ENCODE data around the gene TRIML1. TPM values are rescaled to one million over a fixed set of nuclear protein-coding genes. Genes with fewer than 3 reads are reported as not detected.

The TRIML1 gene
- total RNA-seq, 2 experiments from 2014 or later = not detected

DNA sequence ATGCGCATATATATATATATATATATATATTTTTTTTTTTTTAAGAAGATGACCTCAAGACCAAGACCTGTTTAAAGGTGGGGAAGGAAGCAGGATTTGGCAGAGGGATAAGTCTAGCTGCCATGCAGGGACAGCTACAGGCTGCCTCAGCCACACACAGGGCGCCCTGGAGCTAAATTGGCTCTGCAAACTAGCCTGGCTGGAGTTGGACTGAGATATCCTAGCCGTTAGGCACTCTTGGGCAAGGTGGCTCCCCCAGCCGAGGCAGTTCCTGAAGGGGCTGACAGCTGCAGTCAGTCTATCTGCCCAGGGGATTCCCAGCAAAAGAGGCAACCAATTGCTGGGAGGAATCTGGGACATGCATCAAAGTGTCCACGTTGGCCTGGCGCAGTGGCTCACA lies 21.9 kb downstream of the TRIML1 start:
- ChIA-PET POLR2A (no interaction called here), CTCF (no interaction called here)
- intact Hi-C loops (cut with micrococcal nuclease) = no loop called here
- Mint-ChIP-seq H3K4me3 (no peak overlapping the region), H3K27me3 (no peaks in the 10 kb centered on the region), H3K27ac (no peak overlapping the region), H3K4me1 (ENCODE audit: low read depth) (no peaks in the 10 kb centered on the region), H3K9me3 (peaks cover 8% of the 10 kb centered on the region), H3K36me3 (no peaks in the 10 kb centered on the region)
- no peak for DNase-seq

DNA sequence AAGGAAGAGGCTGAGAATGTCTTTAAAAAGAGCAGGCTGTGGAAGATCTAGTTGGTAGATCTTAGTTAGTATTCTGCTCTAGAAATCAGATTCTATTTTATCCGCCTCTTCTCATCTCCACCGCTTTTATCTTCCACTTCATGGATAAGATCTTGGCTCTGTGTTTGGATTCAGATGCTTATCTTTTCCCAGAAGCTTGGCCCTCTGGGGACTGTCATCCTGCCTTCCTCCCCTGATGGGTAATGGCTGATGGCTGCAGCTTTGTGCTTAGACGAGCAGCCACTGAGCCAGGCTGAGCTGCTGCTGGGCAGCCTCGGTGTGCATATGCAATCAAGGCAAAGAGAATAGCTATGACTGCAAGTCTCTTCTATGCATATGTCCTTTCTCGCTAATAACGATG lies 23.5 kb downstream of the TRIML1 start:
- no peak overlapping the region for H3K4me3 Mint-ChIP-seq
- ChIA-PET POLR2A (no interaction called here), CTCF (no interaction called here)
- no peak for DNase-seq
- H3K27ac Mint-ChIP-seq = no peak overlapping the region
- H3K27me3 Mint-ChIP-seq = no peaks in the 10 kb centered on the region
- H3K4me1 Mint-ChIP-seq (ENCODE audit: low read depth) = no peaks in the 10 kb centered on the region
- H3K9me3 Mint-ChIP-seq = peaks cover 4% of the 10 kb centered on the region
- intact Hi-C loops (cut with micrococcal nuclease) = no loop called here
- no peaks in the 10 kb centered on the region for H3K36me3 Mint-ChIP-seq

DNA sequence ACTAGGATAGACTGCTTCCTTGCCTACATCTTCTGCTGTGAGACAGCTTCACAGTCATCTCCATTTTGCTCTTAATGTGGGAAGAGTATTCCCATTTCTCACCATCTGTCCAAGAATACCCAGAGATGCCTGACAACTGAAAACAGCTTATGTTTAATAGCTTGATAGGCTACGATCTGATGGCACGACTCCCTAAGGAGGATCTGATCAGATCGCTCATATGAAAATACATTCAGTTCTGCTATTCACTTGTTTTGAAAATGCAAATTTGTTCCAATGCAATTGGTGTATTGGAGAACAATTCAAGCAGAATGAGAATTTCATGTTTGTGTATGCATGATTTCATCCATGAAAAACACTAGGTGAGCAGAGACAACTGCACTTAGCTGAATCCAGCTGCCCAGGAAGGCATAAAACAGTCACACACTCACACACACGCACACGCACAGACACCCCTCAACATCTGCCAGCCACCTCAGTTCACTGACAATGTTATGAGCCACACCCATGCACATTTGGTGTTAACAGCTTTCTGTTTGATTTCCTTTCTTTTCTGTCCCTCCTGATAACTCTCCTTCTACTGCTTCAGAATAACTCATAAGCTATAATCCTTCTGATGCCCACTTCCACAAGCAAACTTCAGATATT lies 29.6 kb downstream of the TRIML1 start:
- POLR2A ChIA-PET = no interaction called here

DNA sequence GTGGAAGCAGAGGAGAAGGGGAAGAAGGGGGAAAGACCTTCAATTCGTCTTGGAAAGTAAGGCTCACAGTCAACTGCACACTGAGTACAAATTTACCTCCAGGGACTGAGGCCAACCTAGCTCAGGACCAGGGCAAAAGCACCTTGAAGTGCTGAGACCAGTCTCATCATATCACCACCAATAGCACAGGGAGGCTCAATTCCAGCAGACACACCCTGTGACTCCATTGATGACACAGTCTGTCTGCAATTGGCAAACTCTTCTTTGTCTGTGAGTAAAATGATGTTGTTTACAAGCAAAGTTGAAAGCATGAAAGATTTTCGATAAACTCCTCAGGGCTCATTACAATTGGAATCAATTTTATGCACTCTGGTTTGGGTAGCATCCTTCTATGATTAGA lies 32.3 kb downstream of the TRIML1 start:
- no peaks in the 10 kb centered on the region for H3K4me1 Mint-ChIP-seq (ENCODE audit: low read depth)
- no peak for DNase-seq
- no peaks in the 10 kb centered on the region for H3K27me3 Mint-ChIP-seq
- intact Hi-C loops (cut with micrococcal nuclease) = no loop called here
- ChIA-PET CTCF (no interaction called here), POLR2A (no interaction called here)
- peaks cover 4% of the 10 kb centered on the region for H3K9me3 Mint-ChIP-seq
- no peak overlapping the region for H3K4me3 Mint-ChIP-seq
- H3K36me3 Mint-ChIP-seq = no peaks in the 10 kb centered on the region
- H3K27ac Mint-ChIP-seq = no peak overlapping the region

More for the DNA sequence above, 29.6 kb downstream of the TRIML1 start:
- intact Hi-C loops (cut with micrococcal nuclease) = no loop called here
- no peaks in the 10 kb centered on the region for H3K4me1 Mint-ChIP-seq (ENCODE audit: low read depth)
- H3K27ac Mint-ChIP-seq = no peak overlapping the region
- DNase-seq = no peak
- no peaks in the 10 kb centered on the region for H3K36me3 Mint-ChIP-seq
- CTCF ChIA-PET = no interaction called here
- H3K4me3 Mint-ChIP-seq = no peak overlapping the region
- no peaks in the 10 kb centered on the region for H3K27me3 Mint-ChIP-seq
- peaks cover 2% of the 10 kb centered on the region for H3K9me3 Mint-ChIP-seq

DNA sequence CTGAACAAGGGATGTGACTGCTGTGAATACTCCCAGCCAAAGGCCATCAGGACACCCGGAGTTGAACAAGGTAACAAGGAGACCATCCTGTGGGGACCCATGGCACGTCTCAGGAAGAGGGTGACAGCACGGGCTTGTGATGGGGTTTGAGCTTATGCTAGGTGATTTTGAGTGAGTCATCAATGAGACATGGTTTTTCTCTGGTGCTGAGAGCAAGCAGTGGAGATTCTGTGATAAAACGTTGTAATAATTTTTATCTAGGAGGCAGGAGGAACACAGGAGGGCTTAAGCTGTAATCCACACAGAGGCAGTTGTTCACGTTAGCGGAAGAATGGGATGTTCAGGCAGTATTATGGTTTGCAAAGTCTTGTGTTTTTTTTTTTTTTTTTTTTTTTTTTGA lies 36.0 kb downstream of the TRIML1 start:
- Mint-ChIP-seq H3K9me3 (peaks cover 7% of the 10 kb centered on the region), H3K27me3 (no peaks in the 10 kb centered on the region), H3K4me1 (ENCODE audit: low read depth) (no peaks in the 10 kb centered on the region), H3K27ac (no peak overlapping the region), H3K36me3 (no peaks in the 10 kb centered on the region), H3K4me3 (no peak overlapping the region)
- DNase-seq = no peak
- POLR2A ChIA-PET = no interaction called here
- intact Hi-C loops (cut with micrococcal nuclease) = no loop called here
- CTCF ChIA-PET = no interaction called here

DNA sequence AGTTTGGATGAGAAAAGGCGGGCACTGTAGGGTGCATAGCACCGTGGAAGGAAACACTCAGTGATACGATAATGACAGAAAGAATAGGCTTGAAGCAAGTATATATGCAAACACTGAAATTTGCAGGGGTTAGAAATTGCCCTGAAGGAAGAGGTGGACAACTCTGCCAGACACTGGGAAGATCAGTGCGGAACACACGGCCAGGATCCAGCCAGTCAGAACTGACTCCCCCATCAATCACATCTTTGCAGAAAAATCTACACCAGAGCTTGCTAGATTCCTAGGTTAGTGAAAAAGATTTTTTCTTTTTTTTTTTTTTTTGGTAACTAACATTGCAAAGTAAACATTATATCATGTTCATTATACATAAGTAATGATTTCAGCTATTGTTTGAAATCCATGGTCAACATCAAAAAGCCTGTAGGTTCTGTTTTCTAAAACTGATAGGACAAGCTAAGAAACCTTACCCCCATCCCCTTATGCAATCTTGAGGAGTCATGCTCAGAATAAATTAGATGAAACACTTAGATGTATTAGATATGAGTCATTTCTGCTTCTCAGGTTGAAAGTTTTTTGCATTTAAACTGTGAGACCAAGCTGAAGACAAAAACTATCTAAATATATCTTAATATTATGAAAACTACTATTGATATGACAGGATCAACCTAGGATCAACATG lies 38.9 kb downstream of the TRIML1 start:
- Mint-ChIP-seq H3K4me1 (ENCODE audit: low read depth) (no peaks in the 10 kb centered on the region), H3K27ac (no peak overlapping the region), H3K27me3 (no peaks in the 10 kb centered on the region), H3K9me3 (peaks cover 11% of the 10 kb centered on the region), H3K36me3 (no peaks in the 10 kb centered on the region), H3K4me3 (no peak overlapping the region)
- ChIA-PET CTCF (no interaction called here), POLR2A (no interaction called here)
- intact Hi-C loops (cut with micrococcal nuclease) = no loop called here
- DNase-seq = no peak

DNA sequence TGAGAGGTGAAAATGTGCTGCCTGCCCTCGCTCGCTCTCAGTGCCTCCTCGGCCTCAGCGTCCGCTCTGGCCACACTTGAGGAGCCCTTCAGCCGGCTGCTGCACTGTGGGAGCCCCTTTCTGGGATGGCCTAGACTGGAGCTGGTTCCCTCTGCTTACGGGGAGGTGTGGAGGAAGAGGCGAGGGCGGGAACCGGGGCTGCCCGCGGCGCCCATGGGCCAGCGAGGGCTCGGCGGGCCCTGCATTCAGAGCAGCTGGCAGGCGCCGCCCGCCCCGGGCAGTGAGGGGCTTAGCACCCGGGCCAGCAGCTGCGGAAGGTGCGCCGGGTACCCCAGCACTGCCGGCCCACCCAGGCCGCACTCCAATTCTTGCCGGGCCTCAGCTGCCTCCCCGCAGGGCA lies 39.6 kb downstream of the TRIML1 start:
- ChIA-PET CTCF (no interaction called here), POLR2A (no interaction called here)
- DNase-seq = no peak
- H3K4me1 Mint-ChIP-seq (ENCODE audit: low read depth) = no peaks in the 10 kb centered on the region
- intact Hi-C loops (cut with micrococcal nuclease) = no loop called here
- no peaks in the 10 kb centered on the region for H3K27me3 Mint-ChIP-seq
- no peak overlapping the region for H3K4me3 Mint-ChIP-seq
- H3K9me3 Mint-ChIP-seq = peaks cover 13% of the 10 kb centered on the region
- H3K36me3 Mint-ChIP-seq = no peaks in the 10 kb centered on the region
- H3K27ac Mint-ChIP-seq = no peak overlapping the region

DNA sequence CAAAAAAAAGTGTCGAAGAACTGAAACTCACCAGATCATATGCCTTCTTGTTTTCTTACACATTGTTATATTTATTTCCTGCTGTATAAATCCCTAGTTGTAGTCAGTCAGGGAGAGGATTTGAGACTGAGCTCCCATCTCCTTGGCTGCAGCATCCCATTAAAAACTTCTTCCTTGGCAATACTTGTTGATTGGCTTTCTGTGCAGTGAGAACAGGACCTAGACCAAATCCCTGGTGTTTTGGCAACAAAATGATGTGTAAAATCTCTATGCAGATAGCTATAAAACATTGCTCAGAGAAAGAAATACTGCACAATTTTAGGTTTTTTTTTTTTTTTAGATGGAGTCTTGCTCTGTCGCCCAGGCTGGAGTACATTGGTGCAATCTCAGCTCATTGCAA lies 47.9 kb downstream of the TRIML1 start:
- Mint-ChIP-seq H3K27ac (no peak overlapping the region), H3K27me3 (no peaks in the 10 kb centered on the region), H3K4me1 (ENCODE audit: low read depth) (no peaks in the 10 kb centered on the region), H3K36me3 (no peaks in the 10 kb centered on the region), H3K9me3 (peaks cover 12% of the 10 kb centered on the region), H3K4me3 (no peak overlapping the region)
- POLR2A ChIA-PET = no interaction called here
- intact Hi-C loops (cut with micrococcal nuclease) = no loop called here
- no peak for DNase-seq
- CTCF ChIA-PET = no interaction called here

DNA sequence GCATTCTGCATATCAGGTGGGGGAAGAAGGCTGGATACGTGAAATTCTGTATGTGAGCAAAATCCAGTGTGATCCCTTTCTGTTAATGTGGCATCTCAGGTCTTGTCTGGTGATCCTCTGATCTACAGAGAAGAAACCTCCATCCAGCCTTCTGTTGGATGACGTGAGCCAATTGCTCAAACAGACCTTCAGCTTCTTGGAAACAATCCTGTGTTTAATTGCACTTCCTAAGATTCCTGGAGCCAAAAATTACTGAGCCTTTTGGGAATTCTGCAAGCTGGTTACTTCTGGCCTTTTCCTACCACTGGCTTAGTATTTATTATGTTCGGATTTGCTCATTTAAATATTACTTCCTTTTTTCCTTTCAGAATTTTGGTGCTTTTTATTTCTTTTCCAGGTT lies 51.2 kb downstream of the TRIML1 start:
- H3K27me3 Mint-ChIP-seq = no peaks in the 10 kb centered on the region
- POLR2A ChIA-PET = no interaction called here
- intact Hi-C loops (cut with micrococcal nuclease) = no loop called here
- no peaks in the 10 kb centered on the region for H3K36me3 Mint-ChIP-seq
- no peak overlapping the region for H3K4me3 Mint-ChIP-seq
- DNase-seq = no peak
- H3K9me3 Mint-ChIP-seq = peaks cover 3% of the 10 kb centered on the region
- H3K27ac Mint-ChIP-seq = no peak overlapping the region
- CTCF ChIA-PET = no interaction called here
- no peaks in the 10 kb centered on the region for H3K4me1 Mint-ChIP-seq (ENCODE audit: low read depth)

DNA sequence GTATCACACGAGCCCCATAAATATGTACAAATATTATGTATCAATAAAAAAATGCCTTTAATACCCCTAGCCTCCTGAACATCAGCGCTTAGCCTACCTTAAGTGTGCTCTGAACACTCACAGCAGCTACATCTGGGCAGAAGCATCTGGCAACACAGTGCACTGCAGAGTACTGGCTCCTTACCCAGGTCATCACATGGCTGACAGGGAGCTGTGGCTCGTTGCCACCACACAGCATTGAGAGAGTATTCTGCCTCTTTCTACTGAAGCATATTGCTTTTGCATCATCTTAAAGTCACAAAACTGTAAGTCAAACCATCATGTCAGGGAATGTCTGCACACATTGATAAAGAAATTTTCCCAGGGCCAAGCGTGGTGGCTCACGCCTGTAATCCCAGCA lies 55.2 kb downstream of the TRIML1 start:
- H3K4me1 Mint-ChIP-seq (ENCODE audit: low read depth) = no peaks in the 10 kb centered on the region
- H3K36me3 Mint-ChIP-seq = no peaks in the 10 kb centered on the region
- no peak for DNase-seq
- no peak overlapping the region for H3K27ac Mint-ChIP-seq
- no peaks in the 10 kb centered on the region for H3K9me3 Mint-ChIP-seq
- intact Hi-C loops (cut with micrococcal nuclease) = no loop called here
- CTCF ChIA-PET = no interaction called here
- no peak overlapping the region for H3K4me3 Mint-ChIP-seq
- POLR2A ChIA-PET = no interaction called here
- no peaks in the 10 kb centered on the region for H3K27me3 Mint-ChIP-seq

DNA sequence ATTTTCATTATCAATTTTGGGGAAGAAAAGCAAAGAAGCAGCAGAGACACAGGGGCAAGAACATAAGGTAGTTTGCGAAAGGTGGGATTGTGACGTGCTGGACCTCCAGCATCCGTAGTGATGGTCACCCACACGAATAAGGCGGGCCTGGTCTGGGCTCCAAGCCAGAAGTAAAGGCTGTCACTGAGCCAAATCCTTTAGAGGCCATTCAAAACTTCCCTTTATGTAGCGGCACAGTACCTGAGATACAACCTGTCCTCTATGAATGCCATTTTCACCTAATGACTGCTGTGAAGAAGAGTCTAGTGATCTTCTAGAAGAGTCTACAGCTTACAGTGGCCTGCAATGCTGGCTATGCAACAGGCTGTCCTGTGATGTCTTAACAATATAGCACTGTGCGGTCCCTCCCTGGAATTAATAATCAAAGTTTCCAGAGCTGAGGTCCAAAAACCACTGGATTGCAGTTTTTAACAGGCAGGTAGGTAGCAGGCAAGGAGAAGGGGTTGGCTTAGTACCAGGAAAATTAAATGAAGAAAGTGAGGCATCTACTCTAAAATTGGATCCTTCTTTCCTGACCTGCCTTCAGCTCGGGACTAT lies 56.2 kb downstream of the TRIML1 start:
- DNase-seq = no peak
- POLR2A ChIA-PET = no interaction called here
- Mint-ChIP-seq H3K27ac (no peak overlapping the region), H3K4me3 (no peak overlapping the region), H3K9me3 (no peaks in the 10 kb centered on the region), H3K4me1 (ENCODE audit: low read depth) (no peaks in the 10 kb centered on the region), H3K36me3 (no peaks in the 10 kb centered on the region), H3K27me3 (no peaks in the 10 kb centered on the region)
- CTCF ChIA-PET = no interaction called here
- intact Hi-C loops (cut with micrococcal nuclease) = no loop called here

DNA sequence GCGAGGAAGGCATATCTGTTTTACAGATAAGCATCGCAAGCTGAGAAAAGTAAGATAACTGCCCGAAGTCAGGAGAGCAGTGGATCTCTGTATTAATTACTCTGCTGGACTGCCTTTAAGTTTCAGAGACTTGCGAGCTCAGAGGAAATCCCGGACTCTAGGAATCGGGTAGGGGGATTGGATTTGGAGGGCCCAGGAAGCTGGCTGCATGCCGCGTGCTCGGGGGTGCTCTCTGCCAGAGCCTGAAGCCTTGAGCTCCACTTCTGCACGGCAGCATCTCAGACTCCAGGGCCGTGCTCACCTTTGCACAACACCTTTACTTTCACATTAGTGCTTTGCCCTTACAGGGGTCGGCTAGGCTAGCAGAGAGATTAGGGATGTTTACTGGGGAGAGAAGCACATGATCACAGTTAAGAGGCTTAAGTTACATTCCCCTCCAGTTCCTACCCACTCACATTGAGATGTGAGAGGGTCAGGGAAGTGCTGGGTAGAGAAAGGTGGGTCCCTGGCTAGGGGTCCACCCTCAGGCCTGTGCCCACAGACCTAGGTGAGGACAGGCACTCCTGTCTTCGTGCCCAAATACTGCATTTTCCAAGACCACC lies 57.0 kb downstream of the TRIML1 start:
- H3K36me3 Mint-ChIP-seq = no peaks in the 10 kb centered on the region
- H3K27me3 Mint-ChIP-seq = no peaks in the 10 kb centered on the region
- intact Hi-C loops (cut with micrococcal nuclease) = no loop called here
- ChIA-PET POLR2A (no interaction called here), CTCF (no interaction called here)
- no peak for DNase-seq
- no peak overlapping the region for H3K27ac Mint-ChIP-seq
- no peak overlapping the region for H3K4me3 Mint-ChIP-seq
- no peaks in the 10 kb centered on the region for H3K4me1 Mint-ChIP-seq (ENCODE audit: low read depth)
- H3K9me3 Mint-ChIP-seq = no peaks in the 10 kb centered on the region
